ENCODE results near the gene CCR6.
A peak's percentile ranks its signal among the peaks of the same experiment; 100 is the strongest.

Gene CCR6

DNA sequence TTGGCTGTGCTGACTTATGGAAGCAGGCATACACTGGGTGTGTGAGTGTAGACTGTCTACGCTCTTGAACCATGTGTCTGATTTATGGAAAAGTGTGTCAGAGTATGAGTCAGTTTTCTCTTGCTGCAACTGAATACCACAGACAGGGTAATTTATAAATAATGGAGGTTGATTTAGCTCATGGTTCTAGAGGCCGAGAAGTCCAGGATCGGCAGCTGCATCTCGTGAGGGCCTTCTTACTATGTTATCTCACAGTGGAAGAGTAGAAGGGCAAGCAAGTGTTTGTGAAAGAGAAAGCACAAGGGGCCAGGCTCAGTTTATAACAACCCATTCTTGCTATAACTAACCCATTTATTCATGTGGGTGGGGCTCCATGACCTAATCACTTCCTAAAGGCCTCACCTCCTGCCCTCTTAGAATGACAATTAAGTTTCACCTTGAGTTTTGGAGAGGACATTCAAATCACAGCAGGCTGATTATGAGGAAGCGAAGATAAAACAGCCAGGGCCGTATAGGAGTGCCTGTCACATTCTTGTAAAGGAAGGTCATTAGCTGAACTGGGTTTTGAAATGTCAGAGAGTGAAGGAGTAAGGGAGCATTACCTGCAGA, 28.1 kb downstream of the CCR6 start:
- no peaks in the 10 kb centered on the region for H3K27me3 ChIP-seq (ENCODE audit: control insufficient read depth in 1 of 2, insufficient read depth in 2 of 2, low read length in 2 of 2)
- no peak overlapping the region for H3K27ac ChIP-seq (ENCODE audit: low read depth, low read length)
- no peaks in the 10 kb centered on the region for H3K36me3 ChIP-seq (ENCODE audit: control insufficient read depth in 1 of 2, insufficient read depth in 2 of 2, low read length in 2 of 2)
- no peaks in the 10 kb centered on the region for H3K9me3 ChIP-seq (ENCODE audit: control insufficient read depth in 1 of 2, low read length in 2 of 2)
- no peak overlapping the region for H3K9ac ChIP-seq (ENCODE audit: low read depth in 1 of 2, low read length in 2 of 2)
- H3K4me1 ChIP-seq (ENCODE audit: control insufficient read depth in 1 of 2, insufficient read depth in 2 of 2, low read length in 2 of 2), result peaks cover 0 to 4% of the 10 kb centered on the region in 2 donors
- no peak overlapping the region for H3K4me3 ChIP-seq (ENCODE audit: low read depth in 1 of 2, low read length in 2 of 2)

DNA sequence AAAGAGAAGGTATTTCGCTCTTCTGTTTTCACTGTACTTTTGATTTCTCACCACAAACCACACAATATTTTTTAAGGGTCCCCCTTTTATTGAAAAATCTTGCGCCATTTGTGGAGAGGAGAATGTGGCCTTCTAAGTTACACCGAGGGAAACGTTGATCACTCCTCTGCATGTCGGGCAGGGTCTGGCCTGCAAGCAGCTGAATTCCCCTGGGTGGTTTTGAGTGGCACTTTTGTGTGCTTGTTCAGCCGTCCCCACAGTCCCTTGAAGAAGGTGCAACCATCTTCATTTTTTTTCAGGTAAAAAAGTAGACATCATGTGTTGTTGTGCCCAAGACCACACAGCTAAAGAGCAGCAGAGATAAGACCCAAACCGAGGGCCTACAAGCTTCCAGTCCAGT, 28.8 kb downstream of the CCR6 start:
- Histone ChIP-seq H3K9ac (ENCODE audit: low read depth in 1 of 2, low read length in 2 of 2) (no peak overlapping the region), H3K27ac (ENCODE audit: low read depth, low read length) (no peak overlapping the region), H3K4me3 (ENCODE audit: low read depth in 1 of 2, low read length in 2 of 2) (no peak overlapping the region), H3K4me1 (ENCODE audit: control insufficient read depth in 1 of 2, insufficient read depth in 2 of 2, low read length in 2 of 2) (peaks cover 0 to 4% of the 10 kb centered on the region in 2 donors), H3K36me3 (ENCODE audit: control insufficient read depth in 1 of 2, insufficient read depth in 2 of 2, low read length in 2 of 2) (no peaks in the 10 kb centered on the region), H3K27me3 (ENCODE audit: control insufficient read depth in 1 of 2, insufficient read depth in 2 of 2, low read length in 2 of 2) (no peaks in the 10 kb centered on the region), H3K9me3 (ENCODE audit: control insufficient read depth in 1 of 2, low read length in 2 of 2) (no peaks in the 10 kb centered on the region)

DNA sequence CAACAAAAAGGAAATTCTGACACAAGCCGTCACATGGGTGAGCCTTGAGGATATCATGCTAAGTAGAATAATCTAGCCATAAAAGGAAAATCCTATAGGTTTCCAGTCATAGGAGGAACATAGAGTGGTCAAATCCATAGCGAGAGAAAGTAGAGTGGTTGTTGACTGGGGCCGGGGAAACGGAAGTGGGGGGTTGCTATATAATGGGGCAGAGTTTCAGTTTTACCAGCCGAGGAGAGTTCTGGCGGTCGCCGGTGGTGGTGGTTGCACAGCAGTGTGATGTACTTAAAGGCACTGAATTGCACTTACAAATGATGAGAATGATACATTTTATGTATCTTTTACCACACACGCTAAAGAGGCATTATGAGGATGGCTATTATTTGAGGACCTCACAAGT, 30.0 kb downstream of the CCR6 start:
- Histone ChIP-seq H3K4me3 (ENCODE audit: low read depth in 1 of 2, low read length in 2 of 2) (peak overlapping the region in 1 of 2 donors; percentile 25), H3K27ac (ENCODE audit: low read depth, low read length) (no peak overlapping the region), H3K4me1 (ENCODE audit: control insufficient read depth in 1 of 2, insufficient read depth in 2 of 2, low read length in 2 of 2) (peaks cover 0 to 4% of the 10 kb centered on the region in 2 donors), H3K36me3 (ENCODE audit: control insufficient read depth in 1 of 2, insufficient read depth in 2 of 2, low read length in 2 of 2) (no peaks in the 10 kb centered on the region), H3K9ac (ENCODE audit: low read depth in 1 of 2, low read length in 2 of 2) (peak overlapping the region in 1 of 2 donors; percentile 33), H3K9me3 (ENCODE audit: control insufficient read depth in 1 of 2, low read length in 2 of 2) (no peaks in the 10 kb centered on the region), H3K27me3 (ENCODE audit: control insufficient read depth in 1 of 2, insufficient read depth in 2 of 2, low read length in 2 of 2) (no peaks in the 10 kb centered on the region)

DNA sequence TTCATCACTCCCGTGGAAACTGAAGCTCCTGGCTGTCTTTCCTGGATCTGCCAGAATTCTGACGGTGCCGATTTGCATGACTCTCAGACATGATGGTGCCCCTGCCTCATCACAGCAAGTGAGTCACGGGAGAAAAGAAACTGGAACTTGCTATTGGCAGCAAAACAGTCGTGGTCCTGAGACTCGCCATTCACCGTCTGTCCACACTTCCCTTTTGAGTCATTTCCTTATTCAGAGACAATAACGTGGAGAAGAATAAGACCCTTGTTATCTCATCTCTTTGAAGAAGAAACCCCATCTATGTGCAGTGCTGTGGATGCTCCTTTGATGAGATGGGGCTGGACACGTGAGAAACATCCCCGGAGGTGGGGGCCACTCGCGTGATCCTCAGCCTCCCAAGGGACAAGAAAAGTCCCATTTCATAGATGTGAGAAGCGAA, 30.6 kb downstream of the CCR6 start:
- Histone ChIP-seq H3K27me3 (ENCODE audit: control insufficient read depth in 1 of 2, insufficient read depth in 2 of 2, low read length in 2 of 2) (no peaks in the 10 kb centered on the region), H3K36me3 (ENCODE audit: control insufficient read depth in 1 of 2, insufficient read depth in 2 of 2, low read length in 2 of 2) (no peaks in the 10 kb centered on the region), H3K4me3 (ENCODE audit: low read depth in 1 of 2, low read length in 2 of 2) (peak overlapping the region; percentile 11 to 25), H3K4me1 (ENCODE audit: control insufficient read depth in 1 of 2, insufficient read depth in 2 of 2, low read length in 2 of 2) (peaks cover 0 to 4% of the 10 kb centered on the region in 2 donors), H3K27ac (ENCODE audit: low read depth, low read length) (no peak overlapping the region), H3K9ac (ENCODE audit: low read depth in 1 of 2, low read length in 2 of 2) (peak overlapping the region in 1 of 2 donors; percentile 33), H3K9me3 (ENCODE audit: control insufficient read depth in 1 of 2, low read length in 2 of 2) (no peaks in the 10 kb centered on the region)

DNA sequence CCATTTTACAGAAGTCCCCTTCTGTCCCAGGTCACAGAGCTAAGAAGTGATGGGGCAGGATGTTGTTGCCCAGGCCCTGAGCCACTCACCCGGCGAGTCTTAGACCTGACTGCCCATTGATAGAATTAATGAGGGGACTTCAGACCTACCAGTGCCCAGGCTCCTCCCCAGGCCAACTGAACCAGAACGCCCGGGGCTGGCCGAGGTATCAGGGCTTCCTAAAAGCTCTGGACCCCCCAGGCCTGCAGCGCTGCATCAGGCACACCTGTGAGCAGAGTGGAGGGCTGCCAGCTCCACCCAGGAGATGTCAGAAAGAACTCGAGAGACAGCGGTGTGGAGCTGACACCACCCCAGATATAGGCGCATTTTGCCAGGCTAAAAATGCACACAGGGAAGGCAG, 31.4 kb downstream of the CCR6 start:
- no peaks in the 10 kb centered on the region for H3K27me3 ChIP-seq (ENCODE audit: control insufficient read depth in 1 of 2, insufficient read depth in 2 of 2, low read length in 2 of 2)
- H3K27ac ChIP-seq (ENCODE audit: low read depth, low read length), result no peak overlapping the region

DNA sequence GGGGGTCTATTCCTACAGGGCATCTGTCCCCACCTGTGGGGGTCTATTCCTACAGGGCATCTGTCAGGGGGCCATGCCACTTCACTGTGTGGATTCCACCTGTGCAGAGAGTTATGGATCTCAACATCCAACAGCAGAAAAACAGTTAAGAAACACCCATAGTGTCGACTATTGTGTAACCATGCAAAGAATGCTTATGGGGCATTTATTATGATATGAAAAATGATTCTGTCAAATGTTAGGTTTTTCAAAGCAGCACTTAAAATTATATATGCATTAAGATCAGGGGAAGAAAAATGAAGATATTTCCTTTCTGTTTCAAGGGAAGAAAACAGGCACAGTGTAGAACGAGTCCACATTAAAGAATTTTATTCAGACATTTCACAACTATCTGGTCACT, 32.0 kb downstream of the CCR6 start:
- H3K27ac ChIP-seq (ENCODE audit: low read depth, low read length), result no peak overlapping the region
- H3K9ac ChIP-seq (ENCODE audit: low read depth in 1 of 2, low read length in 2 of 2), result no peak overlapping the region
- H3K9me3 ChIP-seq (ENCODE audit: control insufficient read depth in 1 of 2, low read length in 2 of 2), result no peaks in the 10 kb centered on the region
- peaks cover 0 to 4% of the 10 kb centered on the region in 2 donors for H3K4me1 ChIP-seq (ENCODE audit: control insufficient read depth in 1 of 2, insufficient read depth in 2 of 2, low read length in 2 of 2)
- H3K4me3 ChIP-seq (ENCODE audit: low read depth in 1 of 2, low read length in 2 of 2), result no peak overlapping the region
- H3K36me3 ChIP-seq (ENCODE audit: control insufficient read depth in 1 of 2, insufficient read depth in 2 of 2, low read length in 2 of 2), result no peaks in the 10 kb centered on the region
- no peaks in the 10 kb centered on the region for H3K27me3 ChIP-seq (ENCODE audit: control insufficient read depth in 1 of 2, insufficient read depth in 2 of 2, low read length in 2 of 2)

More for the DNA sequence above, 31.4 kb downstream of the CCR6 start:
- H3K4me1 ChIP-seq (ENCODE audit: control insufficient read depth in 1 of 2, insufficient read depth in 2 of 2, low read length in 2 of 2), result peaks cover 0 to 4% of the 10 kb centered on the region in 2 donors
- H3K9ac ChIP-seq (ENCODE audit: low read depth in 1 of 2, low read length in 2 of 2), result no peak overlapping the region
- H3K4me3 ChIP-seq (ENCODE audit: low read depth in 1 of 2, low read length in 2 of 2), result no peak overlapping the region
- H3K36me3 ChIP-seq (ENCODE audit: control insufficient read depth in 1 of 2, insufficient read depth in 2 of 2, low read length in 2 of 2), result no peaks in the 10 kb centered on the region
- no peaks in the 10 kb centered on the region for H3K9me3 ChIP-seq (ENCODE audit: control insufficient read depth in 1 of 2, low read length in 2 of 2)

DNA sequence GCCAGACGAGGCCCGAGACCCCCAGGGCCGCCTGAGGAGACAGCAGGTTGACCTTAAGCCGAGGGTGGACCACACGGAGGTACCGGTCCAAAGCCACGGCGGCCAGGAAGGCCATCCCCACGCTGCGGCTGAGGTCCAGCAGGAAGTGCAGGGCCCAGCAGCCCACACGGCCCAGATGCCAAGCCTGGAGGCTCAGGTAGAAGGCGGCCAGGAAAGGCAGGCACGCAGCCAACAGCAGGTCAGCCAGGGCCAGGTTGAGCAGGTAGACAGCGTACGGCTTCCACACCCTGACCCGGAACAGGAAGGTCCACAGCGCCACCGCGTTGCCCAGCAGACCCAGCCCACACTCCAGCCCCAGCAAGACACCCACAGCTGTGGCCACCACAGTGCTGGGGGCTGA, 34.5 kb downstream of the CCR6 start:
- Histone ChIP-seq H3K27ac (ENCODE audit: low read depth, low read length) (no peak overlapping the region), H3K4me1 (ENCODE audit: control insufficient read depth in 1 of 2, insufficient read depth in 2 of 2, low read length in 2 of 2) (peaks cover 5 to 7% of the 10 kb centered on the region in 2 donors), H3K9ac (ENCODE audit: low read depth in 1 of 2, low read length in 2 of 2) (no peak overlapping the region), H3K27me3 (ENCODE audit: control insufficient read depth in 1 of 2, insufficient read depth in 2 of 2, low read length in 2 of 2) (no peaks in the 10 kb centered on the region), H3K36me3 (ENCODE audit: control insufficient read depth in 1 of 2, insufficient read depth in 2 of 2, low read length in 2 of 2) (no peaks in the 10 kb centered on the region), H3K4me3 (ENCODE audit: low read depth in 1 of 2, low read length in 2 of 2) (no peak overlapping the region), H3K9me3 (ENCODE audit: control insufficient read depth in 1 of 2, low read length in 2 of 2) (no peaks in the 10 kb centered on the region)

DNA sequence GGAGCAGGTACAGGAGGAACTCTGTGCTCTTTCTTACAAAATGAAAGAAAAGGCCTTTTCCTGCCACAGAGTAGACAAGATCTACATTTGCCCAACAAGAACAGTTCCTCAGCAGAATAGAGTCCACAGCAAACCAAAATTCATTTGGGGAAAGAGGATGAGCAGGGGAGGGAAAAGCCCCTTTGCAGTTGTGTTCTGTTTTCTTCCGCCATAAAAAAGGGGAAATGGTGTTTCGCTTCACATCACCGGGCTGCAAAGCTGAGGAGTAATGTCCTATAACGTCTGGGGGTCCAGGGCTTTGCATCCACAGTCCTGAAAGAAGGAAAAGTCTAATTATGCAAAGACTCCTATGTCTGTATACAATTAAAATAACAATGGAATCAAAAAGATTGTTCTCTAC, 35.0 kb downstream of the CCR6 start, which contains the start of gene GPR31:
Gene GPR31, minus strand, starts transcription at position 118 of the 400 bp plus-strand sequence. CDS start 149 bp downstream, outside the sequence.
- no peak within 1 kb of the TSS for H3K27ac ChIP-seq (ENCODE audit: low read depth, low read length)
- no peak within 1 kb of the TSS for H3K9ac ChIP-seq (ENCODE audit: low read depth in 1 of 2, low read length in 2 of 2)
- H3K9me3 ChIP-seq (ENCODE audit: control insufficient read depth in 1 of 2, low read length in 2 of 2), result no peaks in the 10 kb centered on the region
- no peaks in the 10 kb centered on the region for H3K36me3 ChIP-seq (ENCODE audit: control insufficient read depth in 1 of 2, insufficient read depth in 2 of 2, low read length in 2 of 2)
- H3K4me1 ChIP-seq (ENCODE audit: control insufficient read depth in 1 of 2, insufficient read depth in 2 of 2, low read length in 2 of 2), result peaks cover 8 to 11% of the 10 kb centered on the region in 2 donors
- H3K27me3 ChIP-seq (ENCODE audit: control insufficient read depth in 1 of 2, insufficient read depth in 2 of 2, low read length in 2 of 2), result no peaks in the 10 kb centered on the region
- H3K4me3 ChIP-seq (ENCODE audit: low read depth in 1 of 2, low read length in 2 of 2), result no peak within 1 kb of the TSS

DNA sequence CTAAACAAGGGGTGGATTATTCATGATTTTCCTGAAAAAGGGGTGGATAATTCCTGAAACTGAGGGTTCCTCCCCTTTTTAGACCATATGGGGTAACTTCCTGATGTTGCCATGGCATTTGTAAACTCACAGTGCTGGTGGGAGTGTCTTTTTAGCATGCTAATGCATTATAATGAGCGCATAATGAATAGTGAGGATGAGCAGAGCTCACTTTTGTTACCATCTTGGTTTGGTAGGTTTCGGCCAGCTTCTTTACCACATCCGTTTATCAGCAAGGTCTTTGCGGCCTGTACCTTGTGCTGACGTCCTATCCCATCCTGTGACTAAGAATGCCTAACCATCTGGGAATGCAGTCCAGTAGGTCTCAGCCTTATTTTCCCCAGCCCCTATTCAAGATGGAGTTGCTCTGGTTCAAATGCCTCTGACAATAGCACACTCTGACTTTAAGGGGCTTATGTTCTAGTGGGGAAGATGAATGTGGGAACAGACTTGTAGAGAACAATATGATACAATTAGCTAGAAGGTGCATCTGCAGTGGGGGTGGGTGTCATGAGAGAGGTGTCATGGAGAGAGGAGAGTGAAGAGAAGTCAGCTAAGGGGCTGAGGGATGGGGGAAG, 39.1 kb downstream of the CCR6 start:
- Histone ChIP-seq H3K27ac (ENCODE audit: low read depth, low read length) (no peak overlapping the region), H3K9me3 (ENCODE audit: control insufficient read depth in 1 of 2, low read length in 2 of 2) (no peaks in the 10 kb centered on the region), H3K36me3 (ENCODE audit: control insufficient read depth in 1 of 2, insufficient read depth in 2 of 2, low read length in 2 of 2) (no peaks in the 10 kb centered on the region), H3K4me1 (ENCODE audit: control insufficient read depth in 1 of 2, insufficient read depth in 2 of 2, low read length in 2 of 2) (peaks cover 7 to 8% of the 10 kb centered on the region in 2 donors), H3K4me3 (ENCODE audit: low read depth in 1 of 2, low read length in 2 of 2) (no peak overlapping the region), H3K27me3 (ENCODE audit: control insufficient read depth in 1 of 2, insufficient read depth in 2 of 2, low read length in 2 of 2) (no peaks in the 10 kb centered on the region), H3K9ac (ENCODE audit: low read depth in 1 of 2, low read length in 2 of 2) (no peak overlapping the region)

DNA sequence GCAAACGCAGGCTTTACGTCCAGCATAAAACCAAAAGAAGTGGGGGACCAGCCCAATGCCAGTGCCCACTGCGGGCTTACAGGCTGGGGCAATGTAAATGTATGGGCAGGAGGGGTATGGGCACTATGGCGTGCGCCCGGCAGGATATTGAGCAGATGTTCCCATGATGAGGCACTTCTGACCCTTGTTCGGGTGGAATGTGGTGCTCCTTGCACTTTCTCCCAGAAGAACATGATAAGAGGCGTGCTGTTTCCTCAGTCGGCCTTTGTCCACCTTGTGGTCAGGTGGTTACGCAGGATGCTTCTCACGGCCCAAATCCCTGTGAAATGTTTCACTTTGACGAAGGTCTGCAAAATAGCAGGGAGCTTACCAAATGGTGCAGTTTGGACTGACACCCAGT, 39.7 kb downstream of the CCR6 start:
- peaks cover 7 to 8% of the 10 kb centered on the region in 2 donors for H3K4me1 ChIP-seq (ENCODE audit: control insufficient read depth in 1 of 2, insufficient read depth in 2 of 2, low read length in 2 of 2)
- H3K9me3 ChIP-seq (ENCODE audit: control insufficient read depth in 1 of 2, low read length in 2 of 2), result no peaks in the 10 kb centered on the region
- no peak overlapping the region for H3K9ac ChIP-seq (ENCODE audit: low read depth in 1 of 2, low read length in 2 of 2)
- no peaks in the 10 kb centered on the region for H3K27me3 ChIP-seq (ENCODE audit: control insufficient read depth in 1 of 2, insufficient read depth in 2 of 2, low read length in 2 of 2)
- no peak overlapping the region for H3K27ac ChIP-seq (ENCODE audit: low read depth, low read length)
- H3K36me3 ChIP-seq (ENCODE audit: control insufficient read depth in 1 of 2, insufficient read depth in 2 of 2, low read length in 2 of 2), result no peaks in the 10 kb centered on the region
- no peak overlapping the region for H3K4me3 ChIP-seq (ENCODE audit: low read depth in 1 of 2, low read length in 2 of 2)
